GM19463 (cell line): Measurements from ENCODE around the gene CFAP58.

ENCODE experiments used
- ATAC-seq: cut with Tn5 transposase; IDR thresholded peaks from one replicate; pipeline ENCODE4 v1.9.1; 2021; ENCODE audit warnings: mild to moderate bottlenecking, moderate library complexity; ENCODE audit not compliant: unreplicated experiment

Gene CFAP58

DNA sequence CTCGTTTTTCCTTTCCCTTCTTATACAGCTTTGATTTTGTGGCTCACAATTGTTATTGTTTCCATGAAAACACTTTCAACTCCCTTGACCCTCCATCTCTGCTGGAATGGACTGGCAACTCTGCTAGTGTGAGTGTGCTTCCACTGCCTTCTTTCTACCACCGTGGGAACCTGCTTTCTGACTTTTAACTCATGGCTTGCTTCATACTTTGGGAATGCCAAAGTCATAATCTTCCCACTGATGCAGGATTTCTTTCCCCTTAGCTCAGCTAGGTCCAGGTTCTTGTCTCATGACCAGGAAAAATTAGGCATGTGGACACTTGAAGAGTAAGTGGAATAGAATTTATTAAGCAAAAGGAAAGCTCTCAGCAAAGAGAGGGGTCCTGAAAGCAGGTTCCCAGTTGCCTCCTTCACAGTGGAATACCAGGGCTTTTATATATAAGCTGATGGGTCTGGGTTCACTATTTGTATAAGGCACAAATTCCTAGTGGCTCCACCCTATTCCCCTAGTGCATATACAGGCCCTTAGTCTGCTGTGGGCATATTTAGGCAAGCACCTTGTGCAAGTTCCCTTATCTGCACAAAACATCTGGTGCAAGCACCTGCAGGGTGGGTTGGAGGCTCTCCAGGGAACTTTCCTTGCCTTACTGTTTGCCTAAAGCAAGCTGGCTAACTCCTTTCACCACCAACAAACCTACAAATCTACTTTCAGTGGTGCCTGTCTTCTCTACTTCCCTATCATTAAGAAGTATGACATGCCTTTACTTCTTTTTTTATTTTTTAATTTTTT lies 119.5 kb downstream of the CFAP58 start:
- ATAC-seq, result no peak

- no peak for ATAC-seq
Measured at GRCh38 chr10:104478380-104478779, 124.7 kb downstream of the CFAP58 start.

DNA sequence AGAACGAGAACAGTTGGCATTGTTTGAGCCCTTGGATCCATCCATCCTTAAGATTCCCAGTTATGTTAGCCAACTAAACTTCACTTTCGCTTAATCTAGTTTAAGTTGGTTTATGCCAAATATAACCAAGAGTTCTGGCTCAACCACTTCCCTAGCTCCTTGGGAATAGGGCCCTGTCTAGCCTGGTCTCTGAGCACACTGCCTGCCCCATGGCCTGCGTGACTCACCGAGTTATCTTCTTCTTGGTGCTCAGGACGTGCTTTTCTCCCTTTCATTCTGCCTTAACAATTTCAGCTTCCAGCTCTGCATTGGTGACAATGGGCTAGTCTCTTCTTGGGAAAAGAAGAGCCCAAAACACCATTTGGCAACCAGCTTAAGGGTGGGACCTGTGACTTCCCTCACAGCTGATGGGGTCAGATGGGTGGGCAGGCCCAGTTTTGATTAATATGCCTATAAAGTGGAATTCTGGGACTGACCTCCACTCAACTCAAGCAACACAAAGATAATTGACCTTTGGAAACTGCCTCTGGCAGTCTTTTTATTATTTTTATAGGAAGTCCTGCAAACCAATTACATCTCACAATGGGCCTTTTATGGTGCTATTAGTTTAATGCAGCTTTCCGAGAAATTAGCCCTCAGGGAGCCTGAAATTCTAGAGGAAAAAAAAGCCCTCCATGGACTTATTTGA lies 126.4 kb downstream of the CFAP58 start:
- ATAC-seq, result no peak

GRCh38 chr10:104480797-104481196 lies 127.2 kb downstream of the CFAP58 start:
- no peak for ATAC-seq

- no peak for ATAC-seq
Measured at GRCh38 chr10:104483582-104483981, 129.9 kb downstream of the CFAP58 start.

DNA sequence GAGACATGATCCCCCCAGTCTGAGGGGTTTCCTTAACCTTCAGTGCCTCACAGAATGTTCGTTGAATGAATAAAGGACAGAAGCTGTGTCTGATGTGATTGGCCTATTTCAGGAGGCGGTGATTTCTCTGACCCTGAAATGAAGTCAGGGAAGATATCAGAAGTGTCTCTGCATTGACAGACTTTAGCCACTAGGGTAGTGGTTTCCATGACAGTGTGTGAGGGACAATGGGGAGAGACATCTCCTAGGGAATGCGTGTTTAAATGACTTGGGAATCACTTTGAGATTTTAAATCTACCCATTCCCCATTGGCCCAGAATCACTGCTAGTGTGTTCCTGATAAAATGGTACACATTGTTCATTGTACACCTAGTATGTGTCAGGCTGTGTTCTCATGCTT lies 132.0 kb downstream of the CFAP58 start:
- no peak for ATAC-seq

DNA sequence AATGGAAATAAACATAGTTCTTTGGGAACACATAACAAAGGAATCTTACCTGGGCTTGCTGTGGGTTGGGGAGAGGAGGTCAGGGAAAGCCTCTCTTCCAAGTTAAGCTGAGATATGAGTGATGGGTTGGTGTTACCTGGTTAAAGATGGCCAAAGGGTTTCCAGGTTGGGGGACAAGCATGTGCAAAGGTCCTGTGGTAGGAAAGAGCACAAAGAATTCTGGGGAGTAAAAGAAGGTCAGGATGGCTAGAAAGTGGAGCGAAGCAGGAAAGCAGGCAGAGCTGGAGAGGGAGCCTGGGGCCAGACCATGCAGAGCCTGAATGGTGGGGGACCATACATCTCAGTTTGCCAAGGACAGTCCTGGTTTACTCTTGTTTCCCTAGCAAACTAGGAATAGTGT lies 133.2 kb downstream of the CFAP58 start:
- no peak for ATAC-seq

GRCh38 chr10:104487794-104488438 lies 134.3 kb downstream of the CFAP58 start:
- ATAC-seq, result no peak

DNA sequence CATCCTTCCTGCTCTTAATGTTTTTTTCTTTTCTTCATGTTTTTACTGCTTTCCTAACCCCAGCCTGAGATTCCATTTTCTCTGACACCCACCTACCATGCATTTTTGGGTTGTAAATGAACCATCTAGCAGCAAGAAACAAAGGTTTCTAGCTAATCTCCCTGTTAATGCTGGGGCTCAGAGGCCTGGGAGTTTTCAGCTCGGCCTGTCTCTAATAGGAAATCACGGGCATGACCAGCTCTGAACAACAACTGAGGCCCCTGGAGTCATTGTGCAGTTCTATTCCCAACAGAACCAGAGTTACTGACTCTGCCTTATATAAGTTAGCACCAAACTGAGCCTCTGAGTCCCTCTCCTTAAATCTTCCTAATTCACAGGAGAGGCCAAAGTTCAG lies 134.8 kb downstream of the CFAP58 start:
- no peak for ATAC-seq

DNA sequence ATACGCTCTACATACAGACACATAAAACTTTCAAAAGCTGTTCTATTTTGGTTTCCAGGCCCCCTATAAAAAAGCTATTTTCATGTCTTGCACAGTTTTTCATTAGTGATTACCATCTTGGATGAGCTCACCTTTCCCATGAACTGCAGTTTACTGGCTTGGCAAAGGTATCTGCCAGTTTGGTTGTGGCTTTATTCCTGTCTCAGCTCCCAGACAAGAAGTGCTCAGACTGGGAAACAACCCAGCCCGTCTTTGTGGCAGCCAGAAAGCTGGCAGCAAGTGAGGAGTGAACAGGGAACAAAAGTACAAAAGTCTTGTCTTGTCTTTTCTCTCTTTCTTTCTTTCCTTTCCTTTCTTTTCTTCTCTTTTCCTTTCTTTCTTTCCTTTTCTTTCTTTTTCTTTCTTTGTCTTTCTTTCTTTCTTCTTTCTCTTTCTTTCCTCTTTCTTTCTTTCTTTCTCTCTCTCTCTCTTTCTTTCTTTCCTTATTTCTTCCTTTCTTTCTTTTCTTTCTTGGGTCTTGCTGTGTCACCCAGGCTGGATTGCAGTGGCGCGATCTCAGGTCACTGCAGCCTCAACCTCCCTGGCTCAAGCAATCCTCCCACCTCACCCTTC lies 138.8 kb downstream of the CFAP58 start:
- ATAC-seq, result no peak

DNA sequence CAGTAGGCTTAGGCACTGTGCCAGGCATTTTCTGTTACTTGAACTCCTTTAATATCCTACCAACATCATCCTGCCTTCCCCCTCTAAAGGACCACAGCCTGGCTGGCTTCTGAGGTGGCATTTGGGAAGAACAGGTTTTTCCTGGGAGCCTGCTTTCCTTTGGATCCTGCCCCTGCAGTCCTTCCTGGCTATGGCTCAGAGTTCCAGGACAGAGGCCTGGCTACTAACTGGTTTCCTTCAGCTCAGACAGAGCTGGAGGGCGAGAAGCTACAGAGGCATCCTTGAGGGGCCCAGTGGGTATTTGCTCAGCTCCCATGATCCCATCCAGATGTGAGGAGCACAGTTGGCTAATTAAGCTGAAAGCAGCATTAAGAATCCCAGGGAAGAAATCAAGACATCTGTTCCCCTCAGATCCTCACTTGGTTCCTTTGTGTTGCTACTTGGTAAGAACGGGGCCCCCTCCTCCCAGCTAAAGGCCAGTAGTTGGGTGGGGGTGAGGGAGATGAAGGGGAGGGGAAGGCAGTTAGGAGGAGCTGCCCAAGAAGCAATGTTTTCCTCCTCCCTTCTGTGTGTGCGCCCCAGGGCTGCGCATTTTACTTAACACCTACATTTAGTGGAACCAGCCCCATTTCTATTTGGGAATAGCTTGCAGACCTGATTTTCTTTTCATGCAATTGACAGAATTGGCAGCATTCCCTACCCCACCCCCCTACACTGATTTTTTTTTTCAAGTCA lies 144.9 kb downstream of the CFAP58 start:
- no peak for ATAC-seq

GRCh38 chr10:104501449-104501848 lies 147.8 kb downstream of the CFAP58 start:
- ATAC-seq, result no peak

- ATAC-seq, result no peak
Measured at GRCh38 chr10:104501864-104502579, 148.4 kb downstream of the CFAP58 start.

DNA sequence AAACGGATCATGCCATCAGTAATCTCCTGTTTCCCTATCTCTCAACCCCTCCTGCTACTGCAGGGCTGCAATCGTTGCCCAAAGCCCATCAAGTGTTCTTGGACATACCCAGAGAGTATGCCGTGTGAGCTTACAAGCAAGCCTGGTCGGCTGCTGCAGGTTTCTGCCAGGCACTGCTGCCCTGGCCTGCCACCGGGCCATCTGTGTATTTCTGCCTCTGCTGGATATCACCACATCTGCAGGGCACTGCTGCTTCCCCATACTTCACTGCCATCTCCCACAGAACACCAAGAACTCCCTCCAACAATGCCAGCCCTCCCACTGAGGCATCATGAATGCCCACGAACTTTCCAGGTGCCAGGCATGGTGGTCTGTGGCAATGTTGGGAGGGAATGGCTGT lies 149.3 kb downstream of the CFAP58 start:
- ATAC-seq, result no peak
